Measurements from ENCODE around the gene AKTIP.

AKTIP gene

DNA sequence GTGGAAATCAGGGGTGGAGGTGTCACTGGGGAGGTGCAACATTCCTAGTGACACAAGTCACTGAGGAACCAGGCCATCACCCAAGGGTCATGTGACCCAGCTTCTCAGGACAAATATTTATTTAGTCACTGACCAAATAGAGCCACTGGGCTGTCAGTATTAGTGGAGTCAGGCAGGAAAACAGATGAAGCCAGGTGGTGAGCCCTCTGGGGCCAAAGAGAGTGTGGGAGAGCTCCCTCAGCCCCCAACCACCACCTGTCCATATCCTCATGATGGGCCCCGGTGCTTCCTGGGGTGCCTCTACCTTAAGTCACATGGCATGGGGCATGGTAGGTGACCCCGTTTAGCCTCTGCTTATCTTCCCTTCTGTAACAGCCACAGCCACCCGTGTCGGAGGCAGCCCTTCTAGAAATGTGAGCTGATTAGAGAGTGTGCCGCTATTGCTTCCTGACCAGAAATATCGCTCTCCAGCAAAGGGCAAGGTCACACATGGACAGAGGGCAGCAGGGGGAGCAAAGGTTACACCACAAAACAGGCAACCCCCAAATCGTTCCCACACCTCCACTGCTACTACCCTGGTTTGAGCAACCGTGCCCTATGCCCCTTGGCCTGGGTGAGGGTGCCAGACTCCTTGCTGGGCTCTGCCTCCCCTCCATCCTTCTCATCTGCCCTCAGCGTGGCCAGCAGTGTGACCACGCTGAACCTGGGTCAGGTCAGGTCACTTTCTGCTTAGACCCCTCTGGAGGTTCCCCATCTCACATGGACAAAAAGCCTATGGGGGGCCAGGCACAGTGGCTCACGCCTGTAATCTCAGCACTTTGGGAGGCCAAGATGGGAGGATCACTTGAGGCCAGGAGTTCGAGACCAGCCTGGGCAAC lies 8.6 kb upstream of the AKTIP start:
- peak overlapping the region; percentile 55 for H3K27ac ChIP-seq
- TF ChIP-seq, protein P1, sequence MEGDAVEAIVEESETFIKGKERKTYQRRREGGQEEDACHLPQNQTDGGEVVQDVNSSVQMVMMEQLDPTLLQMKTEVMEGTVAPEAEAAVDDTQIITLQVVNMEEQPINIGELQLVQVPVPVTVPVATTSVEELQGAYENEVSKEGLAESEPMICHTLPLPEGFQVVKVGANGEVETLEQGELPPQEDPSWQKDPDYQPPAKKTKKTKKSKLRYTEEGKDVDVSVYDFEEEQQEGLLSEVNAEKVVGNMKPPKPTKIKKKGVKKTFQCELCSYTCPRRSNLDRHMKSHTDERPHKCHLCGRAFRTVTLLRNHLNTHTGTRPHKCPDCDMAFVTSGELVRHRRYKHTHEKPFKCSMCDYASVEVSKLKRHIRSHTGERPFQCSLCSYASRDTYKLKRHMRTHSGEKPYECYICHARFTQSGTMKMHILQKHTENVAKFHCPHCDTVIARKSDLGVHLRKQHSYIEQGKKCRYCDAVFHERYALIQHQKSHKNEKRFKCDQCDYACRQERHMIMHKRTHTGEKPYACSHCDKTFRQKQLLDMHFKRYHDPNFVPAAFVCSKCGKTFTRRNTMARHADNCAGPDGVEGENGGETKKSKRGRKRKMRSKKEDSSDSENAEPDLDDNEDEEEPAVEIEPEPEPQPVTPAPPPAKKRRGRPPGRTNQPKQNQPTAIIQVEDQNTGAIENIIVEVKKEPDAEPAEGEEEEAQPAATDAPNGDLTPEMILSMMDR (conservative IDR thresholded peaks at IDR 0.05) = no peak

DNA sequence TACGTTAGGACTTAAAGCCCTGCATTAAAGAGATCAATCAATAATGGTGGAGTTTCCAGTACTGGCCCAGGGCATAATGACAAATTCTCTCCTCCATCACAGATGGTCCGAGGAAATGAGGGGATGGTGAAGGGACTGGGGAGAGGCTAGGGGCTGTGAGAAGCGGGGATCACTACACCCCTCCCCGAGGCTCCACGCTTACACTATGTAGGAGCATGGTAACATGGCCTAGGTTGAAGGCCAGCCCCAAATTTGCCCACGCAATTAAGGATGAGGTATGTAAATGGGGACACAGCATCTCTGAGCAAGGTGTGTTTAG lies 8.0 kb upstream of the AKTIP start:
- peak overlapping the region; percentile 55 for H3K27ac ChIP-seq
- TF ChIP-seq, protein P1 (conservative IDR thresholded peaks at IDR 0.05) = no peak

DNA sequence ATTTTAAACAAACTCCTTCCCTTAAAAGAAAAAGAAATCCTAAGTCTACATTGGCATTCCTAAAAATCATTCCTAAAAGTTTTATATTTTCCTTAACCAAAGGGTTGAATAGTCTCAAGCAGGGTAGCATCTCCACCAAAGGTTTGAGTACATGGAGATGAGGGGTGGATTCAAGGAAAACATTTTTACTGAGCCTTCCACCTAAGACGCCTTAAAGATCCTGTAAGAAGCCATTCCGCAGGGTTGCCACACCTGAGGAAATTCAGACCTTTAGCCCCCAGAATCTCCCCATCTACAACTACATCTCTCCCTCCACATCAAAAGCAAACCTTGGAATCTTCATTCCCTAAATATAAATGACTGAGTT lies 7.7 kb upstream of the AKTIP start:
- H3K27ac ChIP-seq = peak overlapping the region; percentile 55
- TF ChIP-seq, protein P1 (conservative IDR thresholded peaks at IDR 0.05) = peak; percentile 44

DNA sequence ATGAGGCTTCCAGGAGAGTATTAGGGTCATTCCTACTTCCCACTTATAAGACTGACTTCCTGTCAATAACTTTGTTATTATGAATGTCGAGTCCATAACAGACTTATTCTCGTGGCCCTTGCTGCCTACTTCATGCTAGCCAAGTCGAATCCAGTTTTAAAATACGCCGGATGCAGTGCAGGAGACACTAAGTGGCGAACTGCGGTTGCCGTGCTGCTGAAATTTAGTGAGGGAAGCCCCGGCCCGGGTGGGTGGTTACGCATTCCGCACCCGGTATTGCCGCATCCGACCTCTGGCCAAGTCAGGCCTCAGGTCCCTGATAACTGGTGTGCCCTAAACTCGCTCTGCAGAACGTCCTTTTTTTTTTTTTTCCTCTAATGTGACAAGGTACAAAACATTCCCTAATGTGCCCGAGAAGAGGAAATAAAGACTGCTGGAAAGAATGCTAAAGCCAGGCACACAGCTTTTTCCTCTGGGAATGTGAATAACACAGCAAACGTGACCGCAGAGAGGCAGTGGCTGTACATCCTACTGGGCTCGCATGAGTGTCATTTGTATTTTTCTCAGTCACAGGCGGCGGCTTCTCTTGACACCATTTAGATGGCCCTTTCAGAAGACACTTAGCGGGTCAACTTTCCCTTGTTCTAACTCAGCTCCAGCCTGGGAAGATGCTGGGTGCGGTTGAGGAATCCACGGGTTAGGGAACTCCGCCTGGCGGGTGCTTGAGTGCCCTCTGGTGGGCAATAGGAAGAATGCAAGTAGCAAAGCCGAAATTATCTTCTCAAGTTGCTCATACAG lies 7.1 kb upstream of the AKTIP start:
- no peak overlapping the region for H3K27ac ChIP-seq
- TF ChIP-seq, protein P1 (conservative IDR thresholded peaks at IDR 0.05) = peak; percentile 89

DNA sequence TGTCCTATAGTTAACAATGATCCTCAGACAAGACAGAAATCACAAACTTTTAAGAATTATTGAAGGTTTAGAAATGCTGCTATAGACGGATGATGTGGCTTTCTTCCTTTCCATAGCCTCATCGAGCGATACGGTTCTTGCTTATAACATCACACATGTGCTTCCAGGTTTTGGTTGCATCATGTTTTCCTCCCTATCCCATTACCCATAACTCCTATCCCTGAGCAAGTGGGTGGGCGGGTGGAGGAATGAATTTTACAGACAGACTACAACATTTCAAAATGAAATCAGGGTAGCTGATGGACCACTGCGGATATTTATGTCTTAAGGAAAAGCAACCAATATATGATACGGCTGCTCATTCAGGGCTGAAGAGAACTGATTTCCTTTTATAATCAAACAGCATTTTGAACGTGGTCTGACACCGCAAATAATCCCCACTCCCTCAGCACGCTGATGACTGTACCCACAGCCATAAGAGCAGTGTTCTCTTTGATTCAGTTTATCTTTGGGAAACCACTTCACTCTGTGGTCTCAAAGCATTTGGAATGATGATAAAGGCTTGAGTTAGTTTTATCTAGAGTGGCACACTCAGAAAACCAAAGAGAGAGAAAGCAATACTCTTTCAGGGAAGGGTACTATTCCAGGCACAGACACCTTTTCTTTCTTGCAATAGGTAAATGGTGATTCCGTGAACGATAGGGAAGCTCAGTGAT lies 4.6 kb upstream of the AKTIP start:
- TF ChIP-seq, protein P1 (conservative IDR thresholded peaks at IDR 0.05) = no peak
- no peak overlapping the region for H3K27ac ChIP-seq

DNA sequence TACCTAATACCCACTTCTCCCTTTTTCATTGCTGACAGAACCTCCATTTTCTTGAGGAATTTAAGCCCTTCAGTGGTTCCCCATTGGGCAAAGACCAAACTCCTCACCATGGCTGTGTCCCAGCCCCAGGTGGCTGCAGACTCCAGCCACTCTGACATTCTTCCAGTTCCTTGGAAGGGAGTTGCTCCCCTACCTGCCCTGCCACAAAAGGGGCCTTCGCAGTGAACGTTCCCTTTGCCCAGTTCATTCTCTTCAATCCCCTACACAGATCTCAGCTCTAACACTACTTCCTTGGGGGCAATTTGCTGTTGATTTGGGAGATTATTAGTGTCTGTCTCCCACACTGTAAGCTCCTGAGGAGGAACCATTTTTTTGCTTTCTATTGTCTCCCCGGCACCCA lies 3.2 kb upstream of the AKTIP start:
- TF ChIP-seq, protein P1 (conservative IDR thresholded peaks at IDR 0.05) = no peak

DNA sequence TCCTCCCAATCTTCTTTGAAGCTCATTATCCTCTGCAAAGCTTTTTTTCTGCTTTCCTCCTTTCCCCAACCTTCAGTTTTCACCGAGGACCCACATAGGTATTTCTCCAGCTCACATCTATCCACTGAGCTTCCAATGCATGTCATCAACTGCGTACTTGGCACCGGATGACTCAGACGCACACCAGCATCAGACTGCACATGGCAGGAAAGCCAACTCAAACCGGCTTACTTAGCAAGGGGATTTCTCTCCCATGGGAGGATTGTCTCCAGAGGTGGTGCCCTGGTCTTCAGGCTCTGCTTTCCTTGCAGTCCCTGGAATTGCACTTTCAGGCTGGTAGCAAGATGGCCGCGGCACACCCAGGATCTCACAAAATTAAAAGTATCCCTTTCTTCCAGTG lies 1.7 kb upstream of the AKTIP start:
- TF ChIP-seq, protein P1 (conservative IDR thresholded peaks at IDR 0.05) = no peak
- H3K27ac ChIP-seq = peak overlapping the region; percentile 89

More for the DNA sequence above, 3.2 kb upstream of the AKTIP start:
- H3K27ac ChIP-seq = no peak overlapping the region

Data from VCaP (cell line).